Gastrocnemius medialis (tissue), 4 donors: ENCODE results near the gene GRIN2A. TPM values are rescaled to one million over a fixed set of nuclear protein-coding genes. Genes with fewer than 3 reads are reported as not detected.

Source experiments
- ATAC-seq, 2 donors: fragments of 150-250 bp; one replicate each; pipeline ENCODE4 v1.9.1; 2016
- DNase-seq, 2 donors: peaks; one replicate each; pipeline ENCODE4 v3.0.0-alpha.2; 2019
- H3K27ac ChIP-seq, 4 donors: fragments of 200-600 bp; sonication (generic); 1 replicate in 1 of 4; 2 replicates in 3 of 4; pipeline ENCODE4 v1.5.1; 2016 to 2018; ENCODE audit warnings: mild to moderate bottlenecking in 2 of 4, moderate library complexity in 1 of 4
- H3K27me3 ChIP-seq, 3 donors: fragments of 200-600 bp; sonication (generic) in 2 of 3; 1 replicate in 1 of 3; 2 replicates in 2 of 3; pipeline versions ENCODE4 v1.5.1 to v1.6.0; 2016 to 2019; ENCODE audit warnings: mild to moderate bottlenecking in 1 of 3, moderate library complexity in 1 of 3
- H3K36me3 ChIP-seq, 2 donors: fragments of 200-600 bp; sonication (generic) in 1 of 2; one replicate each; pipeline ENCODE4 v1.5.1; 2017 to 2018
- H3K4me1 ChIP-seq, 2 donors: fragments of 200-600 bp; sonication (generic) in 1 of 2; one replicate each; pipeline ENCODE4 v1.5.1; 2016 to 2017; ENCODE audit warnings: mild to moderate bottlenecking in 2 of 2
- H3K4me3 ChIP-seq, 4 donors: fragments of 200-600 bp; sonication (generic) in 3 of 4; 1 replicate in 1 of 4; 2 replicates in 3 of 4; pipeline ENCODE4 v1.5.1; 2016 to 2019; ENCODE audit warnings: mild to moderate bottlenecking in 2 of 4
- H3K9me3 ChIP-seq, 3 donors: fragments of 200-600 bp; sonication (generic) in 2 of 3; 1 replicate in 1 of 3; 2 replicates in 2 of 3; pipeline ENCODE4 v1.5.1; 2016 to 2019
- CTCF ChIP-seq, 5 experiments: fragments of 450-650 bp in 3 of 5; fragments of 200-600 bp in 2 of 5; sonication (generic) in 2 of 5; IDR thresholded peaks in 4 of 5; conservative IDR thresholded peaks in 1 of 5; 1 replicate in 4 of 5; 2 replicates in 1 of 5; pipeline ENCODE4 v1.5.1; 2016 to 2019; ENCODE audit warnings: antibody characterized with exemption in 5 of 5, mild to moderate bottlenecking in 3 of 5, moderate library complexity in 3 of 5
- POLR2A ChIP-seq, 2 donors: fragments of 450-650 bp; IDR thresholded peaks; one replicate each; pipeline ENCODE4 v1.6.1; 2017; ENCODE audit warnings: antibody characterized with exemption in 2 of 2, mild to moderate bottlenecking in 2 of 2, moderate library complexity in 2 of 2
- in situ Hi-C, 4 donors: fragments of 200-750 bp; cut with MboI; loops; one replicate each; pipeline versions ENCODE4 v1.15.0 to v1.8.0; 2017; ENCODE audit warnings: low sequenced_read_pairs in 4 of 4
- intact Hi-C: fragments of 100-400 bp; cut with DNase I; formaldehyde crosslinking; loops from one replicate; pipeline ENCODE4 v1.15.1; 2023; ENCODE audit warnings: low total_unique reads
- total RNA-seq, 4 donors: library from RNA; depleted of rRNA; stranded (reverse); fragments of >200 nt; gene quantifications; one replicate each; pipeline versions ENCODE4 v1.1.0 to v1.2.3, GENCODE V29; 2016

GRIN2A gene
- total RNA-seq, 4 donors from 2014 or later, result 0.13 to 0.87 TPM; not detected in 2

DNA sequence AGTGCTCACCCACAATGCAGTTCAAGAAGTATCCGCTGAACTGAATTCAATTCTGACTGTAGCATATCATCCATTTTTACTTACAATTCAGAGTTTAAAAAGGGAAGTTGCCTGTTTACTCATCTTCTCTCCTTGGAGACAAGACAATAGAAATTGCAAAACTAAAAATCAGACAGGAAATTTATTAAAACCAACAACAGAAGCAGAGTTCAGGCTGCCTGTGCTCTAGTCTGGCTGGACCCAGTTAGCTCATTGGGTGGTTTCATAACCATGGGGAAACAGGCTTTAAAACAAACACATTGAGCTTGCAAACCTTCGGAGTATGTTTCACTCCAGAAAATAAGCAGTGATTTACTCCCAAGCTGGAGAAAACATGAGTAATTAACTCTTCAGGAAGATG lies 321.4 kb downstream of the GRIN2A start:
- intact Hi-C loops (no loop called here), in situ Hi-C loops (no loop called here)
- DNase-seq (no peak), ATAC-seq (no peak)
- no peaks in the 10 kb centered on the region for H3K9me3 ChIP-seq
- H3K4me3 ChIP-seq, result no peak overlapping the region
- H3K36me3 ChIP-seq, result no peaks in the 10 kb centered on the region
- no peaks in the 10 kb centered on the region for H3K27me3 ChIP-seq
- H3K27ac ChIP-seq, result no peak overlapping the region
- no peaks in the 10 kb centered on the region for H3K4me1 ChIP-seq
- TF ChIP-seq POLR2A (IDR thresholded peaks at IDR 0.05) (no peak), CTCF (IDR thresholded peaks at IDR 0.05 in 4 of 5, conservative IDR thresholded peaks at IDR 0.05 in 1 of 5) (no peak)

DNA sequence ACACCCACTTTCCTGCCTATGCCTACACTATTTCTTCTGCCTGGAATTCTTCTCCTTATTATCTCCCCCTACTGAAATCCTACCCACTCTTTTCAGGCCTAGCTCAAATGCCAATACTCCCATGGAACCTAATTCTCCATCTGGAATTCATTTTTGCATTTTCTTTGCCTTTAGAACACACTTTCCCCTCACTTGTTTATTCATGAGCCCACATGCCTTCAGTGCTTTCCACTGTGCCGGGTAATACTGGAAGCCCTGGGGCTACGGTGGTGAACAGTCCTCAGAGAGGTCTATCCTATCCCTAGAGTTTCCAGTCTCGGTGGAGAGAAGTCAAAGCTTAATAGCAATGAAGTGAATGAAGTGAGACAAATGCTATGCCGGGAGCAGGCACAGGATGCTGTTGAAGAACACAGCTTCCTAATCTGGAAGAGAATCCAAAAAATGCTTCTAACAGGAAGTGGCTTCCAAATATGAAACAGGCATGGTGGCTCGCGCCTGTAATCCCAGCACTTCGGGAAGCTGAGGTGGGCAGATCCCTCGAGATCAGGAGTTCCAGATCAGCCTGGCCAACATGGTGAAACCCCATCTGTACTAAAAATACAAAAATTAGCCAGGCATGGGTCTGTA lies 322.4 kb downstream of the GRIN2A start:
- intact Hi-C loops (loop anchor here (10.0 kb wide), 1 partner anchor 815 kb away; no protein-coding TSS in a partner anchor), in situ Hi-C loops (no loop called here)
- no peak for ATAC-seq
- Histone ChIP-seq H3K27ac (no peak overlapping the region), H3K4me3 (no peak overlapping the region), H3K4me1 (peaks cover 0 to 5% of the 10 kb centered on the region in 2 donors), H3K9me3 (no peaks in the 10 kb centered on the region), H3K36me3 (no peaks in the 10 kb centered on the region), H3K27me3 (no peaks in the 10 kb centered on the region)
- TF ChIP-seq CTCF (IDR thresholded peaks at IDR 0.05 in 4 of 5, conservative IDR thresholded peaks at IDR 0.05 in 1 of 5) (no peak), POLR2A (IDR thresholded peaks at IDR 0.05) (no peak)
- DNase-seq, result no peak

GRCh38 chr16:9854675-9855074 lies 327.6 kb downstream of the GRIN2A start:
- peak; percentile 38 to 81 for DNase-seq
- no peak for TF ChIP-seq CTCF (IDR thresholded peaks at IDR 0.05 in 4 of 5, conservative IDR thresholded peaks at IDR 0.05 in 1 of 5)
- no peak for TF ChIP-seq POLR2A (IDR thresholded peaks at IDR 0.05)
- Histone ChIP-seq H3K9me3 (no peaks in the 10 kb centered on the region), H3K4me1 (peaks cover 6 to 13% of the 10 kb centered on the region in 2 donors), H3K27ac (peak overlapping the region; percentile 25 to 62 (median 55)), H3K4me3 (no peak overlapping the region), H3K36me3 (no peaks in the 10 kb centered on the region), H3K27me3 (no peaks in the 10 kb centered on the region)
- in situ Hi-C loops, result no loop called here
- intact Hi-C loops, result loop anchor here (10.0 kb wide), 1 partner anchor 810 kb away; no protein-coding TSS in a partner anchor
- peak; percentile 98 for ATAC-seq

DNA sequence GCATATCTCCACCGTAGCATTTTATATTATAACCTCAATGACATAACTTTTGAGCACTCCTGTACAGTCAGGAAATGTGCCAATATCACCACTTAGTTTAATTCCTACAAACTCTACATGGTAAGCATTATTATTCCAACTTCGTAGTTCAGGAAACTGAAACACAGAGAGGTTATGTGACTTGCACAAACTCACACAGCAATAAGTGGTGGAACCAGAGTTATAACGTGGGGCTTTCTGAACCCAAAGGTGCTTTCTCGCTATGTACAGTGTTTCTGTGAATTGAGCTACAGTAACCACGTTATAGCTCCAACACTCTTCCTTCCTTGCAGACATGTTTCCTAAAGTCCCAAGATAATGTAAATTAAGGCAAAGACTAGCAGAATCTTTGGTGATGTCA lies 330.2 kb downstream of the GRIN2A start:
- no peaks in the 10 kb centered on the region for H3K36me3 ChIP-seq
- peaks cover 6 to 13% of the 10 kb centered on the region in 2 donors for H3K4me1 ChIP-seq
- ATAC-seq (no peak), DNase-seq (no peak)
- intact Hi-C loops (loop anchor here (10.0 kb wide), 1 partner anchor 807 kb away; no protein-coding TSS in a partner anchor), in situ Hi-C loops (no loop called here)
- TF ChIP-seq CTCF (IDR thresholded peaks at IDR 0.05 in 4 of 5, conservative IDR thresholded peaks at IDR 0.05 in 1 of 5), result no peak
- no peak for TF ChIP-seq POLR2A (IDR thresholded peaks at IDR 0.05)
- no peak overlapping the region for H3K27ac ChIP-seq
- no peak overlapping the region for H3K4me3 ChIP-seq
- H3K9me3 ChIP-seq, result no peaks in the 10 kb centered on the region
- H3K27me3 ChIP-seq, result no peaks in the 10 kb centered on the region
